NCI-H1436 treated with DMSO at 0.1 percent for 48 hours (cell line): ENCODE results near the gene PANK4.
"Not testable (repeated sequence)": the region's sequence is repeated elsewhere in the genome, so short reads cannot be mapped to it uniquely, and the experiment has no call there.

Experiments used
- DNase-seq: peaks from one replicate; lab custom pipeline; 2025; lab: John Stamatoyannopoulos, UW

Gene PANK4

DNA sequence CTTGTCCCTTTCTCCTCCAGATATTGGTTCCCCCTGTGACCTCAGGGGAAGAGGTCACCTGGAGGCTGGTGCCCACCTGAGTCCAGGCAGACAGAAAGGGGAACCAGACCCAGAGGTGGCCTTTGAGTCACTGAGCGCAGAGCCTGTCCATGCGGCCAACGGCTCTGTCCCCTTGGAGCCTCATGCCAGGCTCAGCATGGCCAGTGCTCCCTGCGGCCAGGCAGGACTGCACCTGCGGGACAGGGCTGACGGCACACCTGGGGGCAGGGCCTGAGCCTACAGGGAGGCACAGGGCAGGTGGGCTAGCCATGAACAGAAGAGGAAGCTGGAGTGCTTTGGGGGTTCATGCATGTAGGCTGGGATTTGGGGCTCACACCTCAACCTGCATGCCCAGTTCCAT, 32.5 kb upstream of the PANK4 start:
- DNase-seq: no peak

- no peak for DNase-seq
Measured at GRCh38 chr1:2558420-2558819, 32.0 kb upstream of the PANK4 start.

GRCh38 chr1:2557482-2558400, 31.3 kb upstream of the PANK4 start:
- DNase-seq: no peak

- DNase-seq: no peak
Measured at GRCh38 chr1:2556678-2557481, 30.5 kb upstream of the PANK4 start.

GRCh38 chr1:2556277-2556677, 29.9 kb upstream of the PANK4 start, which contains the start of gene TNFRSF14:
Gene TNFRSF14 (plus strand): TSS chr1:2556371. CDS start chr1:2556665, 294 bp downstream.
- no peak for DNase-seq

DNA sequence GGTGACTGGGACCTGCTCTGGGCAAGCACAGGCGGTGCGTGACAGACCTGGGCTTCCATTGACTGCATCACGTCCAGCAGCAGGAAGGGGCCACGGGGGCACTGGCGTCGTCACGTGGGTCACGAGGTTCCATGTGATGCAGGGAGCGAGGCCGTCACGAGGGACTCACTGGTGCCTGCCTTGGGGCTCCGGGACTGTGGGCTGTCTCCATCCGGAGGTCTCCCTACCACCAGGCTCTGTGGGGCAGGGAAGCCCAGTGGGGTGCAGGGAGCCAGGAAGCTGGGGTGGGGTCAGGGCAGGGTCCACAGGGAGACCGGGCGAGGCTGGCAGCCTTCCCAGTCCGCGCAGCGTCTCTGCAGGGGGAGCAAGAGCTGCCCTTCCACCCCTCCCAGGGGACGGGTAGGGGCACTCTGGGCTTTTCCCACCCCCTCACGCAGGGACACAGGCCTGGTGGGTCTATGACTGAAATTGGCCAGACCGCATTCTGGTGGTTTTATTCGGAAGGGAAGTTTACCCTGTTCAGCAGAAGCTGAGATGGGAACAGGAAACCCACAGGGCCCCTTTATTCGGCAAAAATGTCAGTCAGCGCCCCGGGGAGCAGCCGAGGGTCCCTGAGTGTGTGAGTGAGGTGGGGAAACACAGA, 29.4 kb upstream of the PANK4 start:
- DNase-seq: no peak

GRCh38 chr1:2554621-2555387, 28.4 kb upstream of the PANK4 start:
- DNase-seq: no peak

DNA sequence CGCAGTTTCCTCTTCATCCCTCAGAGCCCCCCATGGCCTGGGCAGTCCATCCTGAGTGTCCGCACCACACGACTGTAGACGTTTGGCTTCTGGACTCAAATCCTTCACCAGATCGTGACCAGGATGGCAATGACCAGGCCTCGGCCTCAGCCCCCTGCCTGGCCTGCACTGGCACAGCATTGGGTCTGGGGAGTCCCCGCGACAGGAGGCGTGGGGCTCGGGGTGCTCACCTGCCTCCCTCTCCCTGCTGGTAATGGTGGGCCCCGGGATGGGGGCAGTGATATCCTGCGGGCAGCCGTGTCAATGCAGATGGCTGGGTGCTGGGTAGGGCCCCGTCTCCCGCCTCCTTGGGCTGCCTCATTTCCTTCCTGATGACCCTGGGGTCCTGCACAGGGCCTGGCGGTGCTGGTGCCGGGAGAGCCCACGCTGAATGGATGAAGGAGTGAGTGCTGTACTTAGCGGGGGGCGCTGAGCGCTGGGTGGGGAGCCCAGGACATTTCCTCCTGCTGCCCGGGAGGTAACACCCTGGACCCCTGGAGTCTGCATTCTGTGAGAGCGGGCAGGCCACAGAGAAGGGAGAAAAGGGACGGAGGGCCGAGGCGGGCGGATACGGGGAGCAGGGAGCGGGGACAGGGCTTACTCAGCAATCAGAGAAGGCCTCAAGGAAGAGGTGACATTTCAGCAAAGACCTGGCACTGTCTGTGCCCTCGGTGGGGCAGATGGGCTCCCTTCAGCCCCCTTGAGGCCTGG, 27.6 kb upstream of the PANK4 start:
- no peak for DNase-seq

GRCh38 chr1:2553076-2553475, 26.7 kb upstream of the PANK4 start:
- not testable (repeated sequence) for DNase-seq

GRCh38 chr1:2552189-2552588, 25.8 kb upstream of the PANK4 start:
- DNase-seq: no peak

DNA sequence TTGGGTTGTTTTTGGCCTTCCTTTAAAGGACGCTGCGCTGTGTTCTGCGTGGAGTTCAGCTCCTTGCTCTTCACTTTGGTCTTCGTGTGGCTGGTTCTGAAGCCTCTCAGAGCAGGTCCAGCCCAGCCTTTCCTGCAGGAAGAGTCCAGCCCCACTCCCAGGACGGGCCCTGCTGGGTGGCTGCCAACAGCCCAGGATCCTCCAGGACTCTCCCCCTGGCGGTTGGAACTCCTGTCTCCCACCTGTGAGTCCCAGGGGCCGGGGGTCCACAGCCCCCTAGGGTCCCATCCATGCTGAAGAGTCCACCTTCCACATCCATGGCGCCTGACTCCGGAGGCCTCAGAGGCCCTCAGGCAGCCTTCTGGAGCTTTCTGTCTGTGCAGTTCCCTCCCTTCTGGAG, 25.1 kb upstream of the PANK4 start:
- DNase-seq: not testable (repeated sequence)

DNA sequence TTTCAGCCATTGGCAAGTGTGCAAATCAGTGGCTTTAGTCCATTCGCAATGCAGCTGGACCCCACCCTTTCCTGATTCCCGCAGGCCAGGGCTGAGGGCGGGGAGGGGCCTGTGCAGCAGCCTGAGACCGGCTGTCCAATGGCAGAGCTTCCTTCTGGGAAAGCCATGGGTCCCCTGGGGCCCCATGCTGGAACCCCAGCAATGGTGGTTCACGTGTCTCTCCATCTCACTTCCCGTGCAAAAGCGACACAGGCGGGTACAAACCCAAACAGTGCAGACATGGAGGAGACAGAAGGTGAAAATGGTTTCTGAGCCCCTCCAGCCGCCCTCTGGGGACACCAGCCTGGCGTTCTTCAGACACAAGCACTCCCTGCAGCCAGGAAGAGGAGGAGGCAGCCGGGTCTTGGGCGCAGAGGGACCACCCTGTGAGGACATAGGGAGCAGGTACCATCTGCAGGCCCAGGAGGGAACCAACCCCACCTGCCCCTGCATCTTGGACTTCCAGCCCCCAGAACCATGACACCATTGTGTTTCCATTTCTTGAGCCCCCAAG, 24.0 kb upstream of the PANK4 start:
- DNase-seq: not testable (repeated sequence)

- DNase-seq: not testable (repeated sequence)
Measured at GRCh38 chr1:2549367-2550029, 23.1 kb upstream of the PANK4 start.

GRCh38 chr1:2548068-2548589, 21.7 kb upstream of the PANK4 start:
- DNase-seq: peak; percentile 33

GRCh38 chr1:2547210-2548067, 21.0 kb upstream of the PANK4 start:
- DNase-seq: no peak

DNA sequence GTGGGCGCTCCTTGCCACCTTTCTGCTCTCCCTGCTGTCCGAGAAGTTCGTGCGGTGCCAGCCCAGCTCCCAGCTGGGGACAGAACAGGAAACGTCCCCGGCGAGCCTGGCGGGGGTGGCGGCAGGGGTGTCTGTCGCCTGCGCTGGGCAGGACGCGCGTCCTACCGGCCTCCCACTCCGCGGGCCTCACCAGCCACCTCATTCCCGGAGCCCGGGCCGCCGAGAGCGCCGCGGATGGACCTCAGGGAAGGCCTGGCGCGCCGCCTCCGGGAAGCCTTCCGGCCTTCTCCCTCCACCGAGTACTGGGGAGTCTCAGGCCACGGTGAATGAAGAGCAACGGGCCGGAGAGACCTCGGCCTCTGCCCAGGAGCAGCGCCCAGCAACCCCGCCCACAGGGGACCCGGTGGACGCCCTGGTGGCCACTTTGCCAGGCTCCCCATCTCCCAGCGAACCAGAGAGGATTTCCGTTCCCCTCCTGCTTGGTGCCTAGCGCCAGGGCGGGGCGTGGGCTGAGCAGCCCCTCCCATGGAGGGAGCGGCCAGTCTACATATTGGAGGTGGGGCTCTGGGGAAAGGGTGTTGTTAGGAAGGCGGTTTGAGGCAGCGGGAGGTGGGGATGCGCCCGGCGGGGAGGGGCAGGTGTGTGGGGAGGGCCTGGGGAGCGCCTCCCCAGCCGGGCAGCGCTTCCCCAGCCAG, 20.3 kb upstream of the PANK4 start:
- peak; percentile 76 for DNase-seq

- peak; percentile 61 for DNase-seq
Measured at GRCh38 chr1:2545754-2546514, 19.5 kb upstream of the PANK4 start.
